Measurements from ENCODE around the gene SESN3.

The SESN3 gene

DNA sequence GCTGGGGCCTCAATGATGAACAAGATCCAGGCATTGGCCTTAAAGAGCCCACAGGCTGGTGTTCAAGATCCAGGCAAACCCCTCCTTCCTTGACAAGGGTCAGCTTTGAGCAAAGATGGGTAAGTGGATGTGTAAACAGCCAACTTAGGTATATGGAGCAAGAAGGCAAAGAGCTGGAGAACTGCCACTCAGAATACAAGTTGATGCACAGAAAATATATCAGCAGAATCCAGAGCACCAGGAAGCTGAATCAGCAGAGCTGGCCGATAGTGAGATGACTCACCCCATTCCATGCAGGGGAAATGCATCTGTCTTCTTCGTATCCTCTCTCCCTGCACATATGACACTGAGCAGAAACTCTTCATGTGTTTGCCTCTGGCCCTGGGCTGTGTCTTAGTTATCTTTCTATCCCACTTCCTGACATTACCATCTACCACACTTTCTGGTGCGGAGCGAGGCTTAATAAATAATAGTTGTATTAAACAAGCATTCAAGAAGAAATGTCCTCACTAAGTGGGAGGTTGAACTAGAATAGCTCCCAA, 83.6 kb downstream of the SESN3 start:
- Histone ChIP-seq H3K4me3 (replicated peaks; ENCODE audit: insufficient read depth, low read length) (no peak overlapping the region), H3K27me3 (ENCODE audit: insufficient read depth, poor library complexity, severe bottlenecking) (no peaks in the 10 kb centered on the region), H3K27ac (replicated peaks) (no peak overlapping the region)
- DNase-seq (ENCODE audit: low read depth in 1 of 2, low spot score in 1 of 2) = peak in 1 of 2 experiments; percentile 28
- no peak for TF ChIP-seq SPI1 (IDR thresholded peaks at IDR 0.05; ENCODE audit: borderline replicate concordance, low read depth)
- TF ChIP-seq, protein P1, sequence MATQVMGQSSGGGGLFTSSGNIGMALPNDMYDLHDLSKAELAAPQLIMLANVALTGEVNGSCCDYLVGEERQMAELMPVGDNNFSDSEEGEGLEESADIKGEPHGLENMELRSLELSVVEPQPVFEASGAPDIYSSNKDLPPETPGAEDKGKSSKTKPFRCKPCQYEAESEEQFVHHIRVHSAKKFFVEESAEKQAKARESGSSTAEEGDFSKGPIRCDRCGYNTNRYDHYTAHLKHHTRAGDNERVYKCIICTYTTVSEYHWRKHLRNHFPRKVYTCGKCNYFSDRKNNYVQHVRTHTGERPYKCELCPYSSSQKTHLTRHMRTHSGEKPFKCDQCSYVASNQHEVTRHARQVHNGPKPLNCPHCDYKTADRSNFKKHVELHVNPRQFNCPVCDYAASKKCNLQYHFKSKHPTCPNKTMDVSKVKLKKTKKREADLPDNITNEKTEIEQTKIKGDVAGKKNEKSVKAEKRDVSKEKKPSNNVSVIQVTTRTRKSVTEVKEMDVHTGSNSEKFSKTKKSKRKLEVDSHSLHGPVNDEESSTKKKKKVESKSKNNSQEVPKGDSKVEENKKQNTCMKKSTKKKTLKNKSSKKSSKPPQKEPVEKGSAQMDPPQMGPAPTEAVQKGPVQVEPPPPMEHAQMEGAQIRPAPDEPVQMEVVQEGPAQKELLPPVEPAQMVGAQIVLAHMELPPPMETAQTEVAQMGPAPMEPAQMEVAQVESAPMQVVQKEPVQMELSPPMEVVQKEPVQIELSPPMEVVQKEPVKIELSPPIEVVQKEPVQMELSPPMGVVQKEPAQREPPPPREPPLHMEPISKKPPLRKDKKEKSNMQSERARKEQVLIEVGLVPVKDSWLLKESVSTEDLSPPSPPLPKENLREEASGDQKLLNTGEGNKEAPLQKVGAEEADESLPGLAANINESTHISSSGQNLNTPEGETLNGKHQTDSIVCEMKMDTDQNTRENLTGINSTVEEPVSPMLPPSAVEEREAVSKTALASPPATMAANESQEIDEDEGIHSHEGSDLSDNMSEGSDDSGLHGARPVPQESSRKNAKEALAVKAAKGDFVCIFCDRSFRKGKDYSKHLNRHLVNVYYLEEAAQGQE (IDR thresholded peaks at IDR 0.05; ENCODE audit: insufficient replicate concordance, low read depth) = no peak
- TF ChIP-seq POLR2AphosphoS5 (IDR thresholded peaks at IDR 0.05; ENCODE audit: low read depth) = no peak
- TF ChIP-seq, protein P2, sequence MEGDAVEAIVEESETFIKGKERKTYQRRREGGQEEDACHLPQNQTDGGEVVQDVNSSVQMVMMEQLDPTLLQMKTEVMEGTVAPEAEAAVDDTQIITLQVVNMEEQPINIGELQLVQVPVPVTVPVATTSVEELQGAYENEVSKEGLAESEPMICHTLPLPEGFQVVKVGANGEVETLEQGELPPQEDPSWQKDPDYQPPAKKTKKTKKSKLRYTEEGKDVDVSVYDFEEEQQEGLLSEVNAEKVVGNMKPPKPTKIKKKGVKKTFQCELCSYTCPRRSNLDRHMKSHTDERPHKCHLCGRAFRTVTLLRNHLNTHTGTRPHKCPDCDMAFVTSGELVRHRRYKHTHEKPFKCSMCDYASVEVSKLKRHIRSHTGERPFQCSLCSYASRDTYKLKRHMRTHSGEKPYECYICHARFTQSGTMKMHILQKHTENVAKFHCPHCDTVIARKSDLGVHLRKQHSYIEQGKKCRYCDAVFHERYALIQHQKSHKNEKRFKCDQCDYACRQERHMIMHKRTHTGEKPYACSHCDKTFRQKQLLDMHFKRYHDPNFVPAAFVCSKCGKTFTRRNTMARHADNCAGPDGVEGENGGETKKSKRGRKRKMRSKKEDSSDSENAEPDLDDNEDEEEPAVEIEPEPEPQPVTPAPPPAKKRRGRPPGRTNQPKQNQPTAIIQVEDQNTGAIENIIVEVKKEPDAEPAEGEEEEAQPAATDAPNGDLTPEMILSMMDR (IDR thresholded peaks at IDR 0.05; ENCODE audit: insufficient read depth, low read length) = no peak
- no peak for TF ChIP-seq GABPA (IDR thresholded peaks at IDR 0.05; ENCODE audit: low read depth)

DNA sequence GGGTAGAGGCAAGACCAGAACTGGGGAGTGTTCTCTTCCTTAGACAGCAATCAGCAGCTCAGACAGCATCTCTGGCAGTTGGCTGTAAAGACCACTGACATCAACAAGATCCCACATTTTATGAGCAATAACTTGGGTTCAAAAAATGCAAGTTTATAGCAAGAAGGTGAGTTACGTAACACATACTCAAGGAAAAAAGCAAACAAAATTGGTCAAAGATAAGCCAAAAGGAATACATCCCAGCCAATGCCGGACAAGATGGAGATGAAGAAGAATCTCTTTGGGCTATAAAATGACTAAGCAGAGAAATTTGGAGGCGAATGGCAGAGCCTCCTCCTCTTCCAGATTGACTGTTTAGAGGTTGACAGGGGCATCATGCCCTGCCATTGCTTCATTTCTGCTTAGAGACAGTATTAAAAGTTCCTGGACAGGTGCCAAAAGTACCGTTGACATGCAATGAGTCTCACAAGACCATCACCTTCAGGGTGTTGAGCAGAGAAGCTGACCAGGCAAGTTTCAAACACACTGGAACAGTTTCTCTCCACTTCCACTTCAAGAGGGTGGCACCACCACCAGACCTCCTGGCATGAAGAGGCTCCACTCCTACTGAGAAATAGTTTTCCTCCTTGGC, 85.5 kb downstream of the SESN3 start:
- peaks cover 4% of the 10 kb centered on the region for H3K27me3 ChIP-seq (ENCODE audit: insufficient read depth, poor library complexity, severe bottlenecking)
- no peak overlapping the region for H3K27ac ChIP-seq (replicated peaks)
- no peak for DNase-seq (ENCODE audit: low read depth in 1 of 2, low spot score in 1 of 2)
- no peak overlapping the region for H3K4me3 ChIP-seq (replicated peaks; ENCODE audit: insufficient read depth, low read length)
- TF ChIP-seq GABPA (IDR thresholded peaks at IDR 0.05; ENCODE audit: low read depth) (no peak), POLR2AphosphoS5 (IDR thresholded peaks at IDR 0.05; ENCODE audit: low read depth) (no peak), SPI1 (IDR thresholded peaks at IDR 0.05; ENCODE audit: borderline replicate concordance, low read depth) (no peak)
- TF ChIP-seq, protein P2 (IDR thresholded peaks at IDR 0.05; ENCODE audit: insufficient read depth, low read length) = no peak
- TF ChIP-seq, protein P1 (IDR thresholded peaks at IDR 0.05; ENCODE audit: insufficient replicate concordance, low read depth) = no peak

DNA sequence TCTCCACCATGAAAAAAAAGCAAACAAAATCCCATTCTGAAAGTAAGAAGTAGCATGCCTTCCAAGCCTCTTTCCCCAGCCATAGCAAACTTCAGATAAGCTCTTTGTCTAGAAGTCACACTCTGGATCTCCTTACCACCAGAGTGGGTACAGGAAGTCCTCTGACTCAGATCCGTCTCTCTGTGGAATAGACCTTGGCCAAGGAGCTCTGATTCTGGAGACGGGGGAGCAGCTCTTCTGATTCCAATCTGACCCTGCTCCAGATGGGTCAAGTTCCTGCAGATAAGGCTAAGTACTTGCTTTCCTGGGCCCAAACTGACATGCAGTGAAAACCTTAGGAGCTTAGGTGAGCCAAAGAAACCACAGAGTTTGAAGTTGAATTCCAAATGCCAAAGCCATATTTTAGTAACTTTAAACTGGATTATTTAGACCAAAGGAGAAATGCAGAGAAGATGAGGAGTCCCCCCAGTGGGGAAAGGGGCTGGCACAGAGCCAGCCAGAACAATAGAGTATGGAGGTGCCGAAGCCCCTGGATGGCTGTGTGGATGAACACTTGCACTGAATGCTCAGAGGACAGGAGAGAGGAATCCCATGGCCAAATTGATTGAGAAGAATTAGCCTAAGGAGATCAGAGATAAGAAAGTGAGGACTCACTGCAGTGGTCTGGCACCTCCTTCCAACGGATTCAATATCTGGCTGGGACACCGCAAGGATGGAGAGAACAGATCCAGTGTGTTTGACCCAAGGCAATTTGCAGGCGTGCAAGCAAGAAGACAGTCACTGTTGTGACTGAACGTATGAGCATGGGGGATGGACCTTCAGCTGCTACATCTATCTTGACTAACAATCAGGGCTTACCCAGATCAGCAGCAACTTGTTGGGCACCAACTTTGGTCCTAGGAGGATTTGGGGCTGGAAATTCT, 86.4 kb downstream of the SESN3 start:
- H3K4me3 ChIP-seq (replicated peaks; ENCODE audit: insufficient read depth, low read length) = no peak overlapping the region
- TF ChIP-seq, protein P2 (IDR thresholded peaks at IDR 0.05; ENCODE audit: insufficient read depth, low read length) = no peak
- TF ChIP-seq, protein P1 (IDR thresholded peaks at IDR 0.05; ENCODE audit: insufficient replicate concordance, low read depth) = no peak
- TF ChIP-seq POLR2AphosphoS5 (IDR thresholded peaks at IDR 0.05; ENCODE audit: low read depth) (no peak), SPI1 (IDR thresholded peaks at IDR 0.05; ENCODE audit: borderline replicate concordance, low read depth) (no peak), GABPA (IDR thresholded peaks at IDR 0.05; ENCODE audit: low read depth) (no peak)
- DNase-seq (ENCODE audit: low read depth in 1 of 2, low spot score in 1 of 2) = no peak

More for the DNA sequence above, 86.4 kb downstream of the SESN3 start:
- H3K27me3 ChIP-seq (ENCODE audit: insufficient read depth, poor library complexity, severe bottlenecking) = peaks cover 4% of the 10 kb centered on the region
- no peak overlapping the region for H3K27ac ChIP-seq (replicated peaks)

All from HL-60 (cell line).